ENCODE measurements around the gene DOCK10. TPM values are rescaled to one million over a fixed set of nuclear protein-coding genes. Genes with fewer than 3 reads are reported as not detected.

The DOCK10 gene
- total RNA-seq, 1 experiment from 2014 or later = 0.96 TPM

DNA sequence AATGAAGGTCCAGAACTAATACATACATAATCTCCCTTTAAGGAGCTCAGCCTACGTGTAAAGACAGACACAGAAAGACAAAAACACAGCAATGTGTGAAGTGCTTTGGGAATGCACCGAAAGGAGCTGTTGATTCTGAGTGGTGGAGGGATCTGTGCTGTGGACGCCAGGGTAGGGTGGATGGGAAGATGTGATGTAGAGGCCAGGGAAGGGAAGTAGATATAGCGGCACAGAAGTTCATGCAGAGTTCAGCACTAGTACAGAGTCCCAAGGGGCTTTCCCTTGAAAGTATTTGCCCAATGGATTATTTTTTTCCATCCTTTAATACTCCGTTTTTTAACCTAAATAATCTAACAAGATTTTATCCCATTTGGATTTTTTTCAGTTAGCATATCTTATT lies 32.1 kb upstream of the DOCK10 start:
- TF ChIP-seq, protein P1, sequence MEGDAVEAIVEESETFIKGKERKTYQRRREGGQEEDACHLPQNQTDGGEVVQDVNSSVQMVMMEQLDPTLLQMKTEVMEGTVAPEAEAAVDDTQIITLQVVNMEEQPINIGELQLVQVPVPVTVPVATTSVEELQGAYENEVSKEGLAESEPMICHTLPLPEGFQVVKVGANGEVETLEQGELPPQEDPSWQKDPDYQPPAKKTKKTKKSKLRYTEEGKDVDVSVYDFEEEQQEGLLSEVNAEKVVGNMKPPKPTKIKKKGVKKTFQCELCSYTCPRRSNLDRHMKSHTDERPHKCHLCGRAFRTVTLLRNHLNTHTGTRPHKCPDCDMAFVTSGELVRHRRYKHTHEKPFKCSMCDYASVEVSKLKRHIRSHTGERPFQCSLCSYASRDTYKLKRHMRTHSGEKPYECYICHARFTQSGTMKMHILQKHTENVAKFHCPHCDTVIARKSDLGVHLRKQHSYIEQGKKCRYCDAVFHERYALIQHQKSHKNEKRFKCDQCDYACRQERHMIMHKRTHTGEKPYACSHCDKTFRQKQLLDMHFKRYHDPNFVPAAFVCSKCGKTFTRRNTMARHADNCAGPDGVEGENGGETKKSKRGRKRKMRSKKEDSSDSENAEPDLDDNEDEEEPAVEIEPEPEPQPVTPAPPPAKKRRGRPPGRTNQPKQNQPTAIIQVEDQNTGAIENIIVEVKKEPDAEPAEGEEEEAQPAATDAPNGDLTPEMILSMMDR (IDR thresholded peaks at IDR 0.05; ENCODE audit: unreplicated experiment) = no peak
- intact Hi-C loops (cut with micrococcal nuclease) = no loop called here
- POLR2A ChIA-PET = no interaction called here
- CTCF ChIA-PET = interaction anchor here (0.6 kb wide), 1 partner anchor 49 kb away, joined by 3 read pairs; no protein-coding TSS in a partner anchor
- Mint-ChIP-seq H3K27ac (ENCODE audit: low read depth, unreplicated experiment) (no peak overlapping the region), H3K27me3 (ENCODE audit: insufficient read depth, unreplicated experiment) (peaks cover 12% of the 10 kb centered on the region), H3K9me3 (ENCODE audit: unreplicated experiment) (no peaks in the 10 kb centered on the region), H3K4me3 (ENCODE audit: unreplicated experiment) (no peak overlapping the region), H3K4me1 (ENCODE audit: insufficient read depth, unreplicated experiment) (peaks cover 5% of the 10 kb centered on the region), H3K36me3 (ENCODE audit: insufficient read depth, unreplicated experiment) (no peaks in the 10 kb centered on the region)
- DNase-seq (ENCODE audit: unreplicated experiment) = no peak
- no TSS peak for BruUV-seq (replicated peaks)

DNA sequence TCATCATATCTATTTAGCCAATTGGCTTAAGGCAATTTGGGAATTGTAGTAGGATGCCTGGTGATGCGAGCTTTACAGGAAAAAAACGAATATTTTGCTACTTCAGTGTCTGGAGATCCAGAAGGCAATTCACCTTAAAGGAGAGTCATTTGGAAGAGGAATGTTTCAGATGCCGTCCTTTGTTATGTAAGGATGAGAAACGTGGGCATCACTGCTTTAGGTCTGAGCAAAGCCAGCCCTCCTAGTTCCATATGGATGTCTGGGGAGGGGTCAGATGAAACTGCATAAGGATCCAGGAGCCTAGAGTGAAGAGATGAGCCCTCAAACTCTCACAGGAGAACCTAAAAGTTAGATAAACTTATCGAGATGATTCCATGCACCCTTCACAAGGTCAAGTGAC lies 30.9 kb upstream of the DOCK10 start:
- intact Hi-C loops (cut with micrococcal nuclease) = no loop called here
- CTCF ChIA-PET = no interaction called here
- no peak for DNase-seq (ENCODE audit: unreplicated experiment)
- Mint-ChIP-seq H3K27ac (ENCODE audit: low read depth, unreplicated experiment) (no peak overlapping the region), H3K4me3 (ENCODE audit: unreplicated experiment) (no peak overlapping the region), H3K9me3 (ENCODE audit: unreplicated experiment) (no peaks in the 10 kb centered on the region), H3K4me1 (ENCODE audit: insufficient read depth, unreplicated experiment) (peaks cover 5% of the 10 kb centered on the region), H3K27me3 (ENCODE audit: insufficient read depth, unreplicated experiment) (peaks cover 12% of the 10 kb centered on the region), H3K36me3 (ENCODE audit: insufficient read depth, unreplicated experiment) (no peaks in the 10 kb centered on the region)
- no TSS peak for BruUV-seq (replicated peaks)
- POLR2A ChIA-PET = no interaction called here
- TF ChIP-seq, protein P1 (IDR thresholded peaks at IDR 0.05; ENCODE audit: unreplicated experiment) = no peak

DNA sequence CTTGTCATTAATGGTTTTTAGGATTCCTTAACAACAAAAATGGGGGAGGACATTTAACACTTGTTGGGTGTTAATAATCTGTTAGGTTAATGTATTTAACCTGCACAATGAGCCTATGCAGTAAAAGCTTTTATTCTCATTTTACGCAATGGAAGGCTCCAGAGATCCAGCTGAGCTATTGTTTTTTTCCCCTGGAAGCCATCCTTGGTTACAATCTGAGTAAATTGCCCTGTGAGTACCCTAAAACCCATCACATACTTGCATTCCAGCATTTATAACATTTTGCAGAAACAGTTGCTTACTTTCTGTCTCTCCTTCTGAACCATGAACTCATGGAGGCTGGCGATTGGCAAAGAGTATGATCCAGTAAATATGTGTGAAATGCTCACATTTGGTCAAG lies 30.2 kb upstream of the DOCK10 start:
- Mint-ChIP-seq H3K27ac (ENCODE audit: low read depth, unreplicated experiment) (no peak overlapping the region), H3K4me3 (ENCODE audit: unreplicated experiment) (no peak overlapping the region), H3K4me1 (ENCODE audit: insufficient read depth, unreplicated experiment) (peaks cover 5% of the 10 kb centered on the region), H3K9me3 (ENCODE audit: unreplicated experiment) (no peaks in the 10 kb centered on the region), H3K27me3 (ENCODE audit: insufficient read depth, unreplicated experiment) (peaks cover 12% of the 10 kb centered on the region), H3K36me3 (ENCODE audit: insufficient read depth, unreplicated experiment) (no peaks in the 10 kb centered on the region)
- TF ChIP-seq, protein P1 (IDR thresholded peaks at IDR 0.05; ENCODE audit: unreplicated experiment) = no peak
- no peak for DNase-seq (ENCODE audit: unreplicated experiment)
- intact Hi-C loops (cut with micrococcal nuclease) = no loop called here
- ChIA-PET POLR2A (no interaction called here), CTCF (no interaction called here)
- no TSS peak for BruUV-seq (replicated peaks)

DNA sequence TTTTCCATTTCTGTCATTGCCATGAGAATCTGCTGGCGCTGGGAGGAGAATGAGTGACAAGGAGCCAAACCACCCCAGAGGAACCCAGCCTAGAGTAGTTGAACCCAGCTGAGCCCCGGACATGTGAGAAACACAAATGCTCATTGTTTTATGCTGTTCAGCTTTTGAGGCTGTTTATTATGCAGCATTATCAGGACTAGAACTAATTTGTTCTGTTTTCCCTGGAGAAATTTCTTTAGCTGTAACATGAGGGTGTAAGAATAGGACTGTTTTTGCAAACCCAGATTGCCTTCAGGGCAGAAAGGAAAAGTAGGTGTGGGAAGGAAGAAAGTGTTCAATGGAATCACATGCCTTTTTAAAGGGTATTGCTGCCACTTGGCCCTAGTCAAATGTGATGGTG lies 28.5 kb upstream of the DOCK10 start:
- ChIA-PET CTCF (interaction anchor here (0.5 kb wide), 1 partner anchor 28 kb away, joined by 3 read pairs; the partner anchor contains the start of gene DOCK10), POLR2A (no interaction called here)
- intact Hi-C loops (cut with micrococcal nuclease) = no loop called here
- no TSS peak for BruUV-seq (replicated peaks)
- peaks cover 6% of the 10 kb centered on the region for H3K9me3 Mint-ChIP-seq (ENCODE audit: unreplicated experiment)
- H3K4me1 Mint-ChIP-seq (ENCODE audit: insufficient read depth, unreplicated experiment) = peaks cover 5% of the 10 kb centered on the region
- DNase-seq (ENCODE audit: unreplicated experiment) = no peak
- TF ChIP-seq, protein P1 (IDR thresholded peaks at IDR 0.05; ENCODE audit: unreplicated experiment) = no peak
- H3K4me3 Mint-ChIP-seq (ENCODE audit: unreplicated experiment) = no peak overlapping the region
- peaks cover 12% of the 10 kb centered on the region for H3K27me3 Mint-ChIP-seq (ENCODE audit: insufficient read depth, unreplicated experiment)
- no peaks in the 10 kb centered on the region for H3K36me3 Mint-ChIP-seq (ENCODE audit: insufficient read depth, unreplicated experiment)
- no peak overlapping the region for H3K27ac Mint-ChIP-seq (ENCODE audit: low read depth, unreplicated experiment)

Data from MCF 10A (cell line).